Measurements from ENCODE around the gene AFF3. TPM values are rescaled to one million over a fixed set of nuclear protein-coding genes. Genes with fewer than 3 reads are reported as not detected.

Gene AFF3
- total RNA-seq, 1 donor from 2014 or later: 20.9 TPM

GRCh38 chr2:99970292-99970868 lies 172.0 kb downstream of the AFF3 start:
- TF ChIP-seq, protein P1, sequence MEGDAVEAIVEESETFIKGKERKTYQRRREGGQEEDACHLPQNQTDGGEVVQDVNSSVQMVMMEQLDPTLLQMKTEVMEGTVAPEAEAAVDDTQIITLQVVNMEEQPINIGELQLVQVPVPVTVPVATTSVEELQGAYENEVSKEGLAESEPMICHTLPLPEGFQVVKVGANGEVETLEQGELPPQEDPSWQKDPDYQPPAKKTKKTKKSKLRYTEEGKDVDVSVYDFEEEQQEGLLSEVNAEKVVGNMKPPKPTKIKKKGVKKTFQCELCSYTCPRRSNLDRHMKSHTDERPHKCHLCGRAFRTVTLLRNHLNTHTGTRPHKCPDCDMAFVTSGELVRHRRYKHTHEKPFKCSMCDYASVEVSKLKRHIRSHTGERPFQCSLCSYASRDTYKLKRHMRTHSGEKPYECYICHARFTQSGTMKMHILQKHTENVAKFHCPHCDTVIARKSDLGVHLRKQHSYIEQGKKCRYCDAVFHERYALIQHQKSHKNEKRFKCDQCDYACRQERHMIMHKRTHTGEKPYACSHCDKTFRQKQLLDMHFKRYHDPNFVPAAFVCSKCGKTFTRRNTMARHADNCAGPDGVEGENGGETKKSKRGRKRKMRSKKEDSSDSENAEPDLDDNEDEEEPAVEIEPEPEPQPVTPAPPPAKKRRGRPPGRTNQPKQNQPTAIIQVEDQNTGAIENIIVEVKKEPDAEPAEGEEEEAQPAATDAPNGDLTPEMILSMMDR (conservative IDR thresholded peaks at IDR 0.05): no peak
- Mint-ChIP-seq H3K9me3 (peaks cover 8% of the 10 kb centered on the region), H3K4me1 (peaks cover 6% of the 10 kb centered on the region), H3K4me3 (no peak overlapping the region), H3K27me3 (ENCODE audit: low read depth) (peaks cover 11% of the 10 kb centered on the region), H3K27ac (ENCODE audit: unreplicated experiment) (no peak overlapping the region), H3K36me3 (ENCODE audit: low read depth) (peaks cover 8% of the 10 kb centered on the region)
- no peak for DNase-seq (ENCODE audit: low read depth, low spot score)

DNA sequence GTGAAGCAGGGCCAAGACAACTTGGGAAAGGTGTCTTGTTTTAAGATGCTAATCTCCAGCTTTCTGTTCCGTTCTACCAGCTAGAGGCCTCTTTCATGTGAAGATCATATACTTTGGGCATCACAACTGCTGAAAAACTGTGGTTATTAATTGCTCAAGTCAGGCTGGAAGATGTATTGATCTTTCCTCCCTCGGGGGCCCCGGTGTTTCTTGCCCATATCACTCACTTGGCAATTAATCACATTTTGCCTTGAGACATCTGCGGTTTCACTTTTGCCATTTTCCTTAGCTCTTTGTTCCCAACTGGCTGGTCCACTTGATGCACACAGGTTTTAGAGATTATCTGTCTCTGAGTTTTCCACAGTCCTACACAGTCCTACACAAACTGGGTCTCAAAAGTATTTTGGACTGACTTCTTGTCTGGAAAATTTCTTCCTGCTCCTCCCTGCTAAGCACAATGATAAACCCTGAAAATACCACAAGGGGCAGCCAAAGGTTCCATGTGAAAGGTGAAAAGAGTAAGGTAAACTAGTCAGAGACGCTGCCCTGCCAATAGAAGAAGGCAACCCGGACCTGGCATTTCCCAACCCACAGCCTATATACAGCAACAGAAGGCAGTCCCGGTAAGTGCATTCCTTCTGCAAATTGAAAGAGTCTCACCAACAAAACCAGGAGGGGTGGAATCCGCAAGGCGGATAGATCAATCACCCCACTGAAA lies 181.0 kb downstream of the AFF3 start:
- no peak for DNase-seq (ENCODE audit: low read depth, low spot score)
- no peaks in the 10 kb centered on the region for H3K9me3 Mint-ChIP-seq
- no peak overlapping the region for H3K4me3 Mint-ChIP-seq
- H3K27ac Mint-ChIP-seq (ENCODE audit: unreplicated experiment): no peak overlapping the region
- H3K36me3 Mint-ChIP-seq (ENCODE audit: low read depth): no peaks in the 10 kb centered on the region
- TF ChIP-seq, protein P1 (conservative IDR thresholded peaks at IDR 0.05): no peak
- peaks cover 32% of the 10 kb centered on the region for H3K4me1 Mint-ChIP-seq
- H3K27me3 Mint-ChIP-seq (ENCODE audit: low read depth): no peaks in the 10 kb centered on the region

GRCh38 chr2:99960790-99961189 lies 181.6 kb downstream of the AFF3 start:
- H3K27ac Mint-ChIP-seq (ENCODE audit: unreplicated experiment): no peak overlapping the region
- no peaks in the 10 kb centered on the region for H3K27me3 Mint-ChIP-seq (ENCODE audit: low read depth)
- TF ChIP-seq, protein P1 (conservative IDR thresholded peaks at IDR 0.05): no peak
- no peak overlapping the region for H3K4me3 Mint-ChIP-seq
- H3K4me1 Mint-ChIP-seq: peaks cover 36% of the 10 kb centered on the region
- no peak for DNase-seq (ENCODE audit: low read depth, low spot score)
- H3K9me3 Mint-ChIP-seq: no peaks in the 10 kb centered on the region
- no peaks in the 10 kb centered on the region for H3K36me3 Mint-ChIP-seq (ENCODE audit: low read depth)

GRCh38 chr2:99960291-99960690 lies 182.1 kb downstream of the AFF3 start:
- no peak for DNase-seq (ENCODE audit: low read depth, low spot score)
- H3K27me3 Mint-ChIP-seq (ENCODE audit: low read depth): no peaks in the 10 kb centered on the region

DNA sequence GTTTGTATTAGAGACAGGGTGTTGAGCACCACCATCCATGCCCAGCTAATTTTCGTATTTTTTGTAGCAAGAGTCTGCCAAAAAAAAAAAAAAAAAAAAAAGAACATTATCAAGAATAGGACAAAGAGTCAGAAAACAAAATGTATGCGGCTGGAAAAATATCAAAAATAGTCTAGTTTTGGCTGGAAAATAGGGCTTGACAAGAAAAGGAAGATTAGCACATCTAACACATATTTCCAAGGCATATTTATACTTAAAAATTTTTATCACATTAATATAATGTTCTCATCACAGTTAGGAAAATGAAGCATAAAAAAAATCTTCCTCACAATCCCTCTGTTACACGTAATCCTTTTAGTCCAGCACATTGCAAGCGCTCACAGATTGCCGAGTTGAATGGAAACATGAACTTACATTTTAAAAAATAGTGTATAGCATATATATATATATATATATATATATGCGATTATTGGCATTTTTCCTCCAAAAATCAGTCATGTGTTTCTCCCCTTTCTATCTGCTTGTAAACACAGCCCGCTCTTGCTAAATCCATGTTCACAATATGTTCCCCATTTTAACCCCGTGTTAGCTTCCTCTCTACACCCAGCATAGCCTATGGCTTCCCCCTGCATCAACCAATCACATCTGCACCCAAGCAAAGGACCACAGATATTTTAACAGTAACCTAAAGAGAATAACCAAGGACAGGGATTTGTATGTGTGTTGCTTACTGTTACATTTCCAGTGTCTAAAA lies 183.0 kb downstream of the AFF3 start:
- Mint-ChIP-seq H3K27me3 (ENCODE audit: low read depth) (no peaks in the 10 kb centered on the region), H3K4me1 (peaks cover 36% of the 10 kb centered on the region)
- no peak for DNase-seq (ENCODE audit: low read depth, low spot score)

More at GRCh38 chr2:99960291-99960690, 182.1 kb downstream of the AFF3 start:
- peaks cover 36% of the 10 kb centered on the region for H3K4me1 Mint-ChIP-seq
- TF ChIP-seq, protein P1 (conservative IDR thresholded peaks at IDR 0.05): no peak
- no peak overlapping the region for H3K4me3 Mint-ChIP-seq
- no peaks in the 10 kb centered on the region for H3K9me3 Mint-ChIP-seq
- no peaks in the 10 kb centered on the region for H3K36me3 Mint-ChIP-seq (ENCODE audit: low read depth)
- no peak overlapping the region for H3K27ac Mint-ChIP-seq (ENCODE audit: unreplicated experiment)

More for the DNA sequence above, 183.0 kb downstream of the AFF3 start:
- H3K4me3 Mint-ChIP-seq: no peak overlapping the region
- H3K36me3 Mint-ChIP-seq (ENCODE audit: low read depth): no peaks in the 10 kb centered on the region
- H3K27ac Mint-ChIP-seq (ENCODE audit: unreplicated experiment): no peak overlapping the region
- no peaks in the 10 kb centered on the region for H3K9me3 Mint-ChIP-seq
- TF ChIP-seq, protein P1 (conservative IDR thresholded peaks at IDR 0.05): no peak
